GM19467 (cell line): Measurements from ENCODE around the gene TTF2.

Experiments used
- ATAC-seq: cut with Tn5 transposase; IDR thresholded peaks from one replicate; pipeline ENCODE4 v1.9.1; 2021; ENCODE audit warnings: mild to moderate bottlenecking, moderate library complexity; ENCODE audit not compliant: unreplicated experiment

Gene TTF2

DNA sequence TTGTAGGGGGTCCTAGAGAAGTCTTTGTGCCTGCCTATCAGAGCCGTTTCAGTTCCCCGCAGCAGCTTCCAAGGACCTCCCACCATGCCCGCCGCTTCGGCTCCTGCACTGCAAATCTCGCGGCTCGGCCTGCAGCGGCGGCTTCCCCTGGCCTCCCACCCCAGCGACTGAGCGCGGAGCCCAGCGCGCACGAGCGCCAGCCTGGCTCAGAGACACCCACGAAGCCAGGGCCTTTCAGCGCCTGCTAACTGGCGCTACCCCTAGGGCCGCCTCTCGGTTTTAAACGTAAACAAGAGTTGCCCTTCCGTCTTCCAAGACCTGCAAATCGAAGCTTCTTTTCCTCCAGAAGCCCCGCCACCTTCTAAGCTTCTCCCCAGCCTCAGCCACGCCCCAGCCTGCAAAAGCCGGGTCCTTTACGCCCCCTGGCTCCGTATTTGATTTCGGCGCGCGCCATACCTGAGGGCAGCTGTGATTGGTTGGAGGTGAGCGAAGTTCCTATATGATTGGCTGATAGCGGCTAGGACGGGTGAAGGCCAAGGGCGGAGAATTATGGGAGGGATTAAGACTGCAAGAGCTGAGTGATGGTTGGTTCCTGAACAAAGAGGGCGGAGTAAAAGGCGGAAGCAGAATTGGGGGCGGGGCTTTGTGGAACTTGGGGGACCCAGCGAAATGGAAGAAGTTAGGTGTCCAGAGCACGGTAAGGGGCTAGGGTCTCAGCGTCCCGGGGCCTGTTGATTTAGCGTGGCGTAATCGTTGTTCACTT lies at the start of gene TTF2:
Gene TTF2, plus strand, starts transcription at position 649 of the 763 bp plus-strand sequence. Its CDS starts 21 bp downstream, at position 670.
- peak; percentile 92 for ATAC-seq

GRCh38 chr1:117011334-117011733 lies 48.8 kb upstream of the TTF2 start:
- no peak for ATAC-seq

- no peak for ATAC-seq
These were observed 46.7 kb upstream of the TTF2 start for GRCh38 chr1:117013309-117013858.

DNA sequence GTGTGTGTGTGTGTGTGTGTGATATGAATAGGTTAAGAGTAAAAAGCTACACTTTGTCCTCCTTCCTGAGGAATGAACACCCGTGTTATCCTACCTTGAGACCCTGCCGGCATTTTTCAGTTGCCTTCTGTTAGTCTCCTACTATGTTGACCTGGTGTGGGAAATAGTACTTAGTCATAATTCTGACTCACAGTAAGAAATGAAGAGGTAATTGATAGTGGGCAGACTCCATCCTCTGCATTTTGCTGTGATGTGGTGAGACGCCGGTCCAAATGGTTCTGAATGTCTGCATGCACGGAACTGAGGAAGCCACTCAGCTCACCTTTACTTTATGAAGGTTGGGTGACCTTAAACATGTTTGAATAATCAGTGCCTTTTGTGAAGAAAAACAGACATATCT lies 45.9 kb upstream of the TTF2 start:
- ATAC-seq: no peak

DNA sequence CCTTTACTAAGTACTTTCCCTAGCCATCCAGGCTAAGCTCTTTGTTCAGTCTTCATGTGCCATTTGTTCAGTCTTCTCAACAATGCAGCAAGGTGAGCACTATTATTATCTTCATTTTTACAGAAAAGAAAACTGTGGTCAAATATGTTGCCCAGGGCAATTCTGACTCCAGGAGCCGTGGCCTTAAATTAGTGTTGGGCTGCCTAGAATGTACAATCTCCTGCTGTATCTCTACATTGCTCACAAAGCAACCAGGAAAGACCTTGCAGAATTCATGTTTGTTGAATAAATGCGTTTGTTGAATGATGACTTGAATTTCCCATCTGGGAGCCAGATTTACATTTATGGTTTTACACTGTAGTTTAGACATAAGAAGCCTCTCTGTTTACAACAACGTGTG lies 44.4 kb upstream of the TTF2 start:
- ATAC-seq: no peak

DNA sequence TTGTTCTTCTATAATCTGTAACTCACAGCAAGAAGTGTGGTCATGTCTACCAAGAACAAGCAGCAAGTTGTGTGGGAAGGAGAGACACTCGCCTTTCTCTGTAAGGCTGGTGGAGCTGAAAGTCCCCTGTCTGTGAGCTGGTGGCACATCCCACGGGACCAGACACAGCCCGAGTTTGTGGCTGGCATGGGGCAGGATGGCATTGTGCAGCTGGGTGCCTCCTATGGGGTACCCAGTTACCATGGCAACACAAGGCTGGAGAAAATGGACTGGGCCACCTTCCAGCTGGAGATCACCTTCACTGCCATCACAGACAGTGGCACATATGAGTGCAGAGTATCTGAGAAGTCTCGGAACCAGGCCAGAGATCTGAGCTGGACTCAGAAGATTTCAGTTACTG lies 43.1 kb upstream of the TTF2 start:
- ATAC-seq: no peak

DNA sequence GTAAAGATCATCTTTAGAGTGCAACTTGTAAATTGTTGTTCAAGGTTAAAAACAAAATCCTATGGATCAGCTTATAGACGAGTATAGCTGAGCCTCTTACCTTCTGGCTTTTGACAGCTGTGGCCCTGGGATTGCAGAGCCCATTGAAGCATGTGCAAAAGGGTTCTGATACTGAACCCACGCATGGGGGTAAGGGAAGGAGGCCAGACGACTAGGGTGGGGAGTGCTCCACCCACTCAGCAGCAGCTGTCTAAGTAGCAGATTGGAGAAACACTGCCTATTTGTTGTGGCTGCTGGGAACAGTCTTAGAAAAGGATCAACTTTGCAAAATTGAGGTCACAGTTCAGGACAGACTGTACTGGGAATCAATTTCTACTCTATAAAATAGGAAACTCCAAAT lies 42.5 kb upstream of the TTF2 start:
- no peak for ATAC-seq

DNA sequence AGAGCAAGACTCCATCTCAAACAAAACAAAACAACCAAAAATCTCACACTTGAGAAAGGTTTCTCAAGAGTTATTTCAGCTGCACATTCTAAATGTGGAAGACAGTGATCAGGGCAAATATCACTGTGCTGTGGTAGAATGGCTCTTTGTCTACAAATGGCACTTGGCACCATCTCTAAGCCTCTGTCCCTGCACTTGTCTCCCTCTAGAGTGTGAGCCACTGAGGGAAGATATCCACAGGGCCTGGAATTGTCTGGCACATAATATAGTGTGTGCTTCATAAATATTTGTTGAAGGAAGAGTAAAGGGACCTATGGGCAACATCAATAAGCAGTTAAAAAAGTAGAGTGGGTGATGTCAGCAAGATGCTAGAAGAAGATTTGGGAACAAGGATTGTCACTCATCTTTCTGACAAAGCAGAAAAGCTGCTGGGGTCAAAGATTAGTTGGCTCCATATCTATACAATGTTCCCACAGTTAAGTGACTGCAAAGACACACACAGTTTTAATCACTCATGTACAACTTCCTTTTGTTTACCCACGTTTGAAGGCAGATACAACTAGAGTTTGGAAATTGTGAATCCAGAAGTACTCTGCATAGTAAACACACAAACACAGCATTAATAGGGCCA lies 39.5 kb upstream of the TTF2 start:
- no peak for ATAC-seq

DNA sequence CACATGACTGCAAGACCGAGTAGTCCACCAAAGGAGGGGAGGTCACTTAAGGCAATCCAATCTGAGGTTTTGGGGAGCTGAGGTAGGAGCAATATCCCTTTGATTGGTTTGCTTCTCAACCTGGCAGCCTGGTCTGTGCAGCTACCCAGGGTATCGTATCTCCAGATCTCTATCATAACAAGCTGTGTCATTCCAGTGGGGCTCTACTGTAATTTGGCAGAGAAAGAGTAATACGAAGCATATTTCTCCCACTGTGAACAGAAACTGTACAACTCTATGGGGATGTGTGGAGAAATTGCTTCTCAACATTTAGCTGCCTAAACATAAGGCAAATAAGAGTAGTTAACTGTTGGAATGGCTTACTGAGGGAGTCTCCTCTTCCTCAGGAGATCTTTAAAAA lies 38.0 kb upstream of the TTF2 start:
- no peak for ATAC-seq

- ATAC-seq: no peak
These were observed 34.6 kb upstream of the TTF2 start for GRCh38 chr1:117025568-117025967.

GRCh38 chr1:117026361-117026760 lies 33.8 kb upstream of the TTF2 start:
- no peak for ATAC-seq

DNA sequence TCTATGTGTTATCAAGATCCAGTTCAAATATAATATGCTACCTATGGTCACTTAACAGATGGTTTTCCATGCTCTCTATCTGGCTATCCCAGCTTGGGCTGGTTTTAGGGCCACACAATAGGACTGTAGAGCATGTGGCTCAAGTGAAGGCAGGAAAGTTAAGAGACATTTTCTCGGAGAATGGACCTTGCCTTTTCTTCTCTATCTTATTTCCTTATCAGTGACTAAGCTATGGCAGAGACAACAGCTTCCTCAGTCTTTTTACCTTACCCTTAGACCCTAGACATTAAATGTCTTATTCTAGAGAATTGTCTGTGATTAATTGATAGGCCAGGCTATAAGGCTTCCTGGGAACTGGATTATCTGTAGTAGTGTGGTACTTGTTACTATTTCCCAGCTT lies 30.4 kb upstream of the TTF2 start:
- no peak for ATAC-seq

- no peak for ATAC-seq
These were observed 29.8 kb upstream of the TTF2 start for GRCh38 chr1:117030271-117030877.

DNA sequence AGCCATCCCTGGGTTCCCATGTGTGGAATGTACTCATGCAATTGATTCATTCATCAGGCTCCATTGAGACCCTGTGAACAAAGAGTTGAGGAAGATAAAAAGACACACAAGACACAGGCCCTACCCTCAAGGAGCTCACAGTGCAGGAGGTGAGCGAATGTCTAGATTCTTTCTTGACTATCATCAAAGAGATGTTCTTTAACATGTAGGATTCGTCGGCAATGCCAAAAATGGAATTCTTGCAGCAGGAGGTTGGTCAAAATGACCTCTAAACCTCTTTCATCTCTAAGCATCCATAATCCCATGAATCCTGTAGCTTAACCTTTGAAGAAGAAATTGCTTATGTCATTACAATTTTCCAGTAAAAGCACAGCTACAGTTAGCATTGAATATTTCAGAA lies 27.9 kb upstream of the TTF2 start:
- no peak for ATAC-seq

DNA sequence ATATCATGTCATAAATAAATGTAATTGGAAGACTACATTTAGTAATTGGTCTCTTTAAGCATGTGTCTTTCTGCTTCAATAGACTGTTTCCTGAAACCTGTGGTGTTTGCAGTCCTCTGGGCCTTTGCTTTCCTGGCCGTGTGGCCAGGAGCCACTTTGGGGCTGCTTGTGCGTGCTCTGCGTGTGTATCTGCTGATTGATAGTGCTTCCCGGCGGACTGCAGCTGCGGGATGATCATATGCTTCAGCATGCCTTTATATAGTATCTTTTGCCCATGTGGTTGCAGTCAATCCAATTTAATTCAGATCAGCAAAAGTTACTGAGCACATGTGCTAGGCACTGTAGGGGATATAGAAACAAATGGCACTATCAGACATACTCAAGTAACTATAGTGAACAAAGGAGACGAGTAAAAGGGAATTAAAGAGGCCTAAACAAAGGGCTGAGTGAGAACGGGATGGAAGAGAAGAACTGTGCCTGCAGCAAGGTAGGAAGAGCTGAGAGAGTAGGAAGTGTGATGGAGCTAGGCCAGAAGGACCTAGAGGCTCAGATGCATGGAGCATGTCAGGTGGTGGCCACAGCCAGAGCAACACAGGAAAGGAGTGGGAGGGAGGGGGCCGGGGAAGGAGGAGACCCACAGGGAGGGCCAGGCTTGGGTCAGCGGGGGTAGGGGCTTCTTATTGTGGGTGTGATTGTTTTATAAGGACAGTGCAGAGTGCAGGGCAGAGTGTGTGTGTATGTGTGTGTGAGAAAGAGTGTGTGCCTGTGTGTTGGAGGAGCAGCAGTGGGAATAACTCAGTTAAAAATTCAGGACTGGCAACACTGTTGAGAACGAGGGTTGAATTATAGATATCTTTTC lies 27.2 kb upstream of the TTF2 start:
- ATAC-seq: no peak

DNA sequence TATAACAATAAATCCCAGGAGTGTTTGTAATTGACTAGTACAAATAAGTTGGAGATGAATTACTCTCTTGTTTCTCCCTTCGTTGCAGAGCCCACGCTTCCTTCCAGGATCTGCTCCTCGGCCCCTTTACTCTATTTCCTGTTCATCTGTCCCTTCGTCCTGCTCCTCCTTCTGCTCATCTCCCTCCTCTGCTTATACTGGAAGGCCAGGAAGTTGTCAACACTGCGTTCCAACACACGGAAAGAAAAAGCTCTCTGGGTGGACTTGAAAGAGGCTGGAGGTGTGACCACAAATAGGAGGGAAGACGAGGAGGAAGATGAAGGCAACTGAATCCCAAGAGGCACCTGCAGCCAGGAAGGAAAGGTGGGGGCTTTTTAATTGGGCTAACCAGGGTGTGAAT lies 26.4 kb upstream of the TTF2 start:
- ATAC-seq: no peak

- no peak for ATAC-seq
These were observed 25.3 kb upstream of the TTF2 start for GRCh38 chr1:117034791-117035290.

DNA sequence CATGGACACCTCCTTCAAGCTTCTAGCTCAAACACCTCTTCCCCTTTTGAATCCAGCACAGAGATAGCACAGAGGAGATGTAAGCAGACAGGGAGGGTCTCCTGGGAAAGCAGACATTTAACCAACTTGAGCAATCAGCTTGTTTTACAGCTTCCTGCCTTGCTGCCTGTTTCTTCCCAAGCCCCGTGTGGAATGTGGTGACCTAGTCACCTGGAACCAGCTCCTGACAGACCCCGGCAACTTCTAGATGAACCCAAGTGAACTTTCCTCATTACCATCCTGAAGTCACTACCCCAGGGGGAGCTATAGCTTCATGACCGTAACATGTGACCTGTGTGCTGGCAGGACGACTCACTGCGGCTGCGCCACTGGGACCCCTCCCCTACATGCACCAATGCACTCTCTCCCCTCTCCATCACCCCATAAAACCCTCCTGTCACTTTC lies 24.1 kb upstream of the TTF2 start:
- ATAC-seq: no peak

- no peak for ATAC-seq
These were observed 22.3 kb upstream of the TTF2 start for GRCh38 chr1:117037802-117038201.

DNA sequence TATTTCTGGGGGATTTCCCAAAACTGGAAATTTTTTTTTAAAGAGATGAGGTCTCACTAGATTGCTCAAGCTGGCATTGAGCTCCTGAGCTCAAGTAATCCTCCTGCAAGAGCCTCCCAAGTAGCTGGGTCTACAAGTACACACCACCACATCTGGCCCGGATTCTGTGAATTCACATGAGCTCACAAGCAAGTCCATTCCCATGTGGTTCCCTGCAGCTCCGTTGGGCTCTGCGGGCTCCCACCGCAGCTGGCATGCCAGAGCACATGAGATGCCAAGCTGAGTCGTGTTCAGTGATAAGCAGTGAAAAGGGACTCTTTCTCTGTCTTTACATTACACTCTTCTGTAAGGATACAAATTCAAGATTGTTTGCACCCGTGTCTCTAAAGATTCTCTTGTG lies 21.9 kb upstream of the TTF2 start:
- ATAC-seq: no peak

GRCh38 chr1:117044217-117044616 lies 15.9 kb upstream of the TTF2 start:
- no peak for ATAC-seq
